Activated CD8-positive, alpha-beta memory T cell treated with anti-CD3 and anti-CD28 coated beads for 4 hours (primary cell): ENCODE data around the gene C1orf21.

Experiments
- DNase-seq, 2 donors: peaks; one replicate each; pipeline ENCODE4 v3.0.0-alpha.2; 2020; ENCODE audit warnings: low read depth in 2 of 2

C1orf21 gene

GRCh38 chr1:184513966-184514365 is 127.1 kb downstream of the C1orf21 start:
- DNase-seq: no peak

GRCh38 chr1:184514447-184514846 is 127.6 kb downstream of the C1orf21 start:
- no peak for DNase-seq

- no peak for DNase-seq
These were observed 130.3 kb downstream of the C1orf21 start for GRCh38 chr1:184517130-184517529.

- no peak for DNase-seq
These were observed 132.0 kb downstream of the C1orf21 start for GRCh38 chr1:184518736-184519357.

- no peak for DNase-seq
These were observed 133.5 kb downstream of the C1orf21 start for GRCh38 chr1:184520336-184520735.

- DNase-seq: no peak
These were observed 137.4 kb downstream of the C1orf21 start for GRCh38 chr1:184524248-184524647.

GRCh38 chr1:184527402-184527801 is 140.6 kb downstream of the C1orf21 start:
- DNase-seq: no peak

- DNase-seq: no peak
These were observed 143.4 kb downstream of the C1orf21 start for GRCh38 chr1:184530226-184530625.

GRCh38 chr1:184531296-184531695 is 144.5 kb downstream of the C1orf21 start:
- DNase-seq: no peak

- DNase-seq: no peak
These were observed 145.4 kb downstream of the C1orf21 start for GRCh38 chr1:184532199-184532598.

- no peak for DNase-seq
These were observed 146.2 kb downstream of the C1orf21 start for GRCh38 chr1:184533049-184533448.

GRCh38 chr1:184533915-184534314 is 147.1 kb downstream of the C1orf21 start:
- no peak for DNase-seq

GRCh38 chr1:184534690-184535089 is 147.9 kb downstream of the C1orf21 start:
- no peak for DNase-seq

GRCh38 chr1:184535191-184535970 is 148.6 kb downstream of the C1orf21 start:
- no peak for DNase-seq

GRCh38 chr1:184536246-184536985 is 149.6 kb downstream of the C1orf21 start:
- DNase-seq: no peak

- no peak for DNase-seq
These were observed 152.8 kb downstream of the C1orf21 start for GRCh38 chr1:184539580-184539979.

GRCh38 chr1:184541537-184542152 is 154.8 kb downstream of the C1orf21 start:
- no peak for DNase-seq

GRCh38 chr1:184542291-184542690 is 155.5 kb downstream of the C1orf21 start:
- no peak for DNase-seq

- DNase-seq: no peak
These were observed 158.8 kb downstream of the C1orf21 start for GRCh38 chr1:184545601-184546000.

GRCh38 chr1:184552446-184552845 is 165.6 kb downstream of the C1orf21 start:
- DNase-seq: no peak

- DNase-seq: no peak
These were observed 167.0 kb downstream of the C1orf21 start for GRCh38 chr1:184553845-184554244.
